CD4-positive, CD25-positive, alpha-beta regulatory T cell (primary cell): ENCODE measurements around the gene AFF4. TPM values are rescaled to one million over a fixed set of nuclear protein-coding genes. Genes with fewer than 3 reads are reported as not detected.

Experiments
- ATAC-seq, 2 donors: fragments of 150-1000 bp; cut with Tn5 transposase; one replicate each; pipeline ENCODE4 v1.10.0; 2021; ENCODE audit warnings: low read depth in 2 of 2, moderate number of reproducible peaks in 2 of 2, moderate library complexity in 1 of 2
- DNase-seq, 3 donors: peaks; one replicate each; pipeline versions ENCODE4 v3.0.0 to v3.0.0-alpha.2; 2012 to 2022; ENCODE audit warnings: mixed read lengths in 1 of 3
- H3K27ac ChIP-seq: one replicate; pipeline ENCODE4 v1.7.0; 2013; ENCODE audit warnings: mild to moderate bottlenecking, low read length; ENCODE audit not compliant: insufficient read depth, poor library complexity, severe bottlenecking
- H3K27me3 ChIP-seq: one replicate; pipeline ENCODE4 v1.7.0; 2013; ENCODE audit warnings: low read length; ENCODE audit not compliant: control insufficient read depth, insufficient read depth
- H3K36me3 ChIP-seq: one replicate; pipeline ENCODE4 v1.7.0; 2013; ENCODE audit warnings: mild to moderate bottlenecking, low read length, moderate library complexity; ENCODE audit not compliant: control insufficient read depth, insufficient read depth
- H3K4me1 ChIP-seq: 2 replicates; pipeline ENCODE4 v1.7.0; 2013; ENCODE audit warnings: mild to moderate bottlenecking, low read length; ENCODE audit not compliant: insufficient read depth, control insufficient read depth, poor library complexity, severe bottlenecking
- H3K4me3 ChIP-seq: one replicate; pipeline ENCODE4 v1.7.0; 2013; ENCODE audit warnings: low read depth, mild to moderate bottlenecking, low read length, moderate library complexity
- H3K9me3 ChIP-seq, 2 experiments: 1 replicate in 1 of 2; 2 replicates in 1 of 2; pipeline ENCODE4 v1.7.0; 2013; ENCODE audit warnings: low read length in 2 of 2, mild to moderate bottlenecking in 1 of 2, moderate library complexity in 1 of 2; ENCODE audit not compliant: control insufficient read depth in 2 of 2
- H3K27ac Mint-ChIP-seq, 3 donors: one replicate each; pipeline ENCODE4 v1.8.0; 2020 to 2022; ENCODE audit warnings: mild to moderate bottlenecking in 3 of 3, mixed read lengths in 3 of 3, moderate library complexity in 2 of 3
- H3K27me3 Mint-ChIP-seq: one replicate; pipeline ENCODE4 v1.8.0; 2022; ENCODE audit warnings: mild to moderate bottlenecking, mixed read lengths
- H3K36me3 Mint-ChIP-seq: one replicate; pipeline ENCODE4 v1.8.0; 2020; ENCODE audit warnings: mixed read lengths
- H3K4me1 Mint-ChIP-seq, 4 donors: one replicate each; pipeline ENCODE4 v1.8.0; 2020 to 2022; ENCODE audit warnings: mixed read lengths in 4 of 4, mild to moderate bottlenecking in 1 of 4
- H3K4me3 Mint-ChIP-seq, 4 donors: one replicate each; pipeline ENCODE4 v1.8.0; 2020 to 2022; ENCODE audit warnings: mild to moderate bottlenecking in 4 of 4, mixed read lengths in 4 of 4, moderate library complexity in 3 of 4
- H3K9me3 Mint-ChIP-seq, 7 donors: one replicate each; pipeline ENCODE4 v1.8.0; 2020 to 2022; ENCODE audit warnings: mixed read lengths in 7 of 7, mild to moderate bottlenecking in 3 of 7, moderate library complexity in 2 of 7
- polyA plus RNA-seq, 4 donors: library from polyadenylated mRNA; unstranded; fragments of 300-500 nt; fragmentation: Illumina TruSeq; gene quantifications; one replicate each; pipeline ENCODE4 v1.2.3, GENCODE V29; 2021
- total RNA-seq: library from RNA; stranded (reverse); gene quantifications from one replicate; pipeline ENCODE4 v1.2.3, GENCODE V29; 2022

The AFF4 gene
- total and polyA plus RNA-seq, 5 donors from 2014 or later: 13.5 to 74.8 (median 16.8) TPM

DNA sequence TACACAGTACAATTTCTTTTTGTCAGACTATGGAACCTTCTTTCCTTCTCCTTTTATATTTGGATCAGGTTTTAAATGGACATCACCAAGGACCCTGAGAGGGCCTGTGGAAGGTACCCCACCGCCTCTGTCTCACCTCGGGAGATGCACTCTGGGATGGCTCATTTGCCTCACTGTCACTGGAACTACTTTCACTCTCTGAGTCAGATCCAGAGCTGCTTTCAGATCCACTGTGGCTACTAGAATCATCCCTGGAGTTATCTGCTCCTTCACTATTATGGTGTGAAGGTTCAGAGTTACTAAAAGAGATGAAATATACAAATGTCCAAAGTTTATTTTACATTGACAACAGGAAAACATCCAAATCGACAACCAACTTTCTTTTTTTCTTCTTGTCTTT is 65.3 kb downstream of the AFF4 start:
- Mint-ChIP-seq H3K27me3 (no peaks in the 10 kb centered on the region), H3K36me3 (peaks cover 36% of the 10 kb centered on the region), H3K9me3 (no peaks in the 10 kb centered on the region), H3K4me1 (peaks cover 0 to 19% (median 11%) of the 10 kb centered on the region in 4 donors), H3K4me3 (no peak overlapping the region), H3K27ac (no peak overlapping the region)
- Histone ChIP-seq H3K9me3 (no peaks in the 10 kb centered on the region), H3K36me3 (peaks cover 53% of the 10 kb centered on the region), H3K27me3 (no peaks in the 10 kb centered on the region), H3K27ac (no peak overlapping the region), H3K4me3 (no peak overlapping the region), H3K4me1 (no peaks in the 10 kb centered on the region)
- ATAC-seq: no peak
- no peak for DNase-seq

DNA sequence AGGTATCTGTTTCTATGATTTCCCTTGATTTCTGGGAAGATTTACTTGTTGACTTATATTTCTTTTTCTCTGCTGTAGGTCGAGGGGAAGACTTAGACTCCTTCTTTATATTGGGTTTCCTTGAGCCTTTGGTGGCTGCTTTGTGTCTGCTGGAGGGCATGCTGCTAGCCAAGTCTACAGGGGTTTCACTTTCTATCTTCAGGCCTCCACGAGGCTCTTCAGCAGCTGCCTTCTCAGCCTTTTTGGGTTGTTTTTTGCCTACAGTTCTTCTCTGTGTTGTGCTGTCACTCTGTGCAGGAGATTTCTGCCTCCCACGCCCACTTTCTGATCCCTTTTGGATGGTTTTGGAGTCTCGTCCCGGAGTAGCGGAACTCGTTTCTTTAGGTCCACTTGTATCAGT is 66.7 kb downstream of the AFF4 start:
- no peak overlapping the region for H3K4me3 ChIP-seq
- no peak overlapping the region for H3K4me3 Mint-ChIP-seq
- H3K4me1 ChIP-seq: no peaks in the 10 kb centered on the region
- ATAC-seq: no peak
- no peaks in the 10 kb centered on the region for H3K9me3 Mint-ChIP-seq
- H3K9me3 ChIP-seq: no peaks in the 10 kb centered on the region
- H3K4me1 Mint-ChIP-seq: peaks cover 0 to 16% (median 11%) of the 10 kb centered on the region in 4 donors
- H3K27ac ChIP-seq: no peak overlapping the region
- DNase-seq: peak in 1 of 3 donors; percentile 40
- H3K36me3 Mint-ChIP-seq: peaks cover 50% of the 10 kb centered on the region
- peaks cover 65% of the 10 kb centered on the region for H3K36me3 ChIP-seq
- no peaks in the 10 kb centered on the region for H3K27me3 ChIP-seq
- H3K27ac Mint-ChIP-seq: peak overlapping the region in 1 of 3 donors; percentile 15
- H3K27me3 Mint-ChIP-seq: no peaks in the 10 kb centered on the region

DNA sequence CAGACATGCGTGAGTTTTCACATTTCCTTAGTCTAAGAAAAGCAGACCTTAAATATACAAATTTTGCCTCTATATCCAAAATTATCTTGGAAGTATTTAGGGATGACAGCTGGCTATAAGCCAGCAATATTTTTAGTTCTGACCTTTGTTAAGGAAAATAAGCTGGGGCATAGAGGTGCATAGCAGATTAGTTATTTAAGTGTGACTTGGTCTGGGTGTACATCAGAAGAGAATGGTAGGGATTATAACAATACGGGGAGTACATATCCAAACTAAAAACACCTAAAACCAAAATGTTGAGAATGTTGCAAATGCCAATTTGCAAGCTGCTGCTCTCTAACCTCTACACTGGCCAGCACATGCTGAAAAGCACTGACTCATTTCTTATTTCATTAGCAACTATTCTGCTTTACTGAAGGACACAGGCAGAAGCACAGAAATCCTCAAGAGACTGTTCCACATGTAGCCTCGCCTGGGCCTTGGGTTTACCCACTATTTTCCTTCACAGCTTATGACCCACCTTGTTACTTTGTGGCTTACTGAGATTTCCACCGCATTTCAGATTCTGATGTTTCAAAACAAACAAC is 67.6 kb downstream of the AFF4 start:
- peaks cover 68% of the 10 kb centered on the region for H3K36me3 ChIP-seq
- H3K27ac Mint-ChIP-seq: peak overlapping the region in 1 of 3 donors; percentile 27
- no peaks in the 10 kb centered on the region for H3K9me3 ChIP-seq
- no peak for DNase-seq
- no peaks in the 10 kb centered on the region for H3K9me3 Mint-ChIP-seq
- no peaks in the 10 kb centered on the region for H3K4me1 ChIP-seq
- H3K4me3 ChIP-seq: no peak overlapping the region
- no peaks in the 10 kb centered on the region for H3K27me3 Mint-ChIP-seq
- no peak overlapping the region for H3K4me3 Mint-ChIP-seq
- H3K27me3 ChIP-seq: no peaks in the 10 kb centered on the region
- peaks cover 0 to 10% (median 8%) of the 10 kb centered on the region in 4 donors for H3K4me1 Mint-ChIP-seq
- no peak overlapping the region for H3K27ac ChIP-seq
- ATAC-seq: no peak
- peaks cover 47% of the 10 kb centered on the region for H3K36me3 Mint-ChIP-seq

DNA sequence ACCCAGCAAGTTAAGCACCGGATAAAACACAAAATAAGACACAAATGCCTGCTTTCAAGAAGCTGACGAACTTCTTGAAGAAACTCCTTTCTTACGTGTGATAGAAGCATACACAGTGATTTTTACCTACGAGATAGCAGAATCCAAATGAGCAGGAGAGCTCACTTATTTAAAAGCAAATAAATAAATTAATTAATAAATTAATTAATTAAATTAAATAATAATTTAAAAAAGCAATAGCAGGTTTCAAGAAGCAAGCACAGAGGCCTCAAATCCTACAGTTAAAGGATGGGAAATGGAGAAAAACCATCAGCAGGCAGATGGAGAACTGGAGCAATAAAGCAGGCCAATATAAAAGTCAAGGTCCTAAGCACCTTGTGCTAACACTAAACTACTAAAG is 72.6 kb downstream of the AFF4 start:
- Histone ChIP-seq H3K36me3 (peaks cover 86% of the 10 kb centered on the region), H3K27me3 (no peaks in the 10 kb centered on the region), H3K4me3 (no peak overlapping the region), H3K27ac (no peak overlapping the region), H3K4me1 (no peaks in the 10 kb centered on the region), H3K9me3 (no peaks in the 10 kb centered on the region)
- H3K27ac Mint-ChIP-seq: peak overlapping the region in 1 of 3 donors; percentile 29
- no peaks in the 10 kb centered on the region for H3K27me3 Mint-ChIP-seq
- peaks cover 56% of the 10 kb centered on the region for H3K36me3 Mint-ChIP-seq
- no peak for ATAC-seq
- no peak for DNase-seq
- peaks cover 0 to 7% (median 5%) of the 10 kb centered on the region in 4 donors for H3K4me1 Mint-ChIP-seq
- no peak overlapping the region for H3K4me3 Mint-ChIP-seq
- H3K9me3 Mint-ChIP-seq: peaks cover 0 to 2% (median 0%) of the 10 kb centered on the region in 7 donors

DNA sequence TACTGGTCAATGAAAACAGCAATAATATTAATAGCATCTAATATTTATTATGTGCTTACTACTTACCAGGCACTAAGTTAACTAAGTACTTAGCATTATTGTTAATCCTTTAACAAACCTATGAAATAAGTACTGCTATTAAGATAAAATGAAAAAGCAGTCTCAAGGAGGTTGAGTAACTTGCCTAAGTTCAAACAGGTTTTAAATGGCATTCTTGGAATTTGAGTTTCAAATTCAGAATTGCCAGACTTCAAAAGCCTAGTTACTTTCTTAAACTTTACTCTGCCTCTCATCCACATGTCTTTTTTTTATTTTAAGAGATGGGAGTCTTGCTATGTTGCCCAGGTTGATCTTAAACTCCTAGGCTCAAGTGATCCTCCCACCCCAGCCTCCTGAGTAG is 73.9 kb downstream of the AFF4 start:
- peaks cover 83% of the 10 kb centered on the region for H3K36me3 ChIP-seq
- peaks cover 58% of the 10 kb centered on the region for H3K36me3 Mint-ChIP-seq
- H3K9me3 ChIP-seq: no peaks in the 10 kb centered on the region
- H3K27ac Mint-ChIP-seq: no peak overlapping the region
- no peaks in the 10 kb centered on the region for H3K27me3 ChIP-seq
- ATAC-seq (no peak), DNase-seq (peak in 1 of 3 donors; percentile 15)
- H3K27me3 Mint-ChIP-seq: no peaks in the 10 kb centered on the region
- H3K4me1 Mint-ChIP-seq: peaks cover 0 to 5% (median 0%) of the 10 kb centered on the region in 4 donors
- H3K4me1 ChIP-seq: no peaks in the 10 kb centered on the region
- peaks cover 0 to 2% (median 0%) of the 10 kb centered on the region in 7 donors for H3K9me3 Mint-ChIP-seq
- H3K4me3 ChIP-seq: no peak overlapping the region
- no peak overlapping the region for H3K4me3 Mint-ChIP-seq
- no peak overlapping the region for H3K27ac ChIP-seq

DNA sequence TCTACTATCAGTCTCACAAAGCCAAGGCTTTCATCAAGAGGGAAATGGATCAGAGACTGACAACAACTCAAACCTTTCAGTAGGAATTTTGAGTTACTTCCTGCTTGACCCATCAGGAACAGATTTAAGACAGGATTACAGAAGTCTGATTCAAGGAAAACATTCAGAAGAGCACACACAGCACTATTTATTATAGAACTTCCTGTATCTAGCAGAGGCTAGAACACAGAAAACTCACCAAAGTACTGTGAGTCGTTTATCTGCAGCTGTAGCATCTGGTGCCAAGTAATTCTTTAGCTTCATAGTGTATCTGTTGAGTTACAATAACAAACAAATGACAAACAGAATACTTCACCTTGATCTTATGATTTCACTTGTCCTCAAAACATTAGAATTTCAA is 76.2 kb downstream of the AFF4 start:
- H3K36me3 Mint-ChIP-seq: peaks cover 49% of the 10 kb centered on the region
- H3K9me3 Mint-ChIP-seq: peaks cover 0 to 2% (median 0%) of the 10 kb centered on the region in 7 donors
- Histone ChIP-seq H3K36me3 (peaks cover 78% of the 10 kb centered on the region), H3K4me3 (no peak overlapping the region), H3K27me3 (no peaks in the 10 kb centered on the region), H3K27ac (no peak overlapping the region), H3K9me3 (no peaks in the 10 kb centered on the region), H3K4me1 (no peaks in the 10 kb centered on the region)
- H3K27me3 Mint-ChIP-seq: no peaks in the 10 kb centered on the region
- H3K4me3 Mint-ChIP-seq: no peak overlapping the region
- peak overlapping the region in 1 of 3 donors; percentile 17 for H3K27ac Mint-ChIP-seq
- H3K4me1 Mint-ChIP-seq: peaks cover 0 to 12% (median 5%) of the 10 kb centered on the region in 4 donors
- DNase-seq (no peak), ATAC-seq (no peak)

DNA sequence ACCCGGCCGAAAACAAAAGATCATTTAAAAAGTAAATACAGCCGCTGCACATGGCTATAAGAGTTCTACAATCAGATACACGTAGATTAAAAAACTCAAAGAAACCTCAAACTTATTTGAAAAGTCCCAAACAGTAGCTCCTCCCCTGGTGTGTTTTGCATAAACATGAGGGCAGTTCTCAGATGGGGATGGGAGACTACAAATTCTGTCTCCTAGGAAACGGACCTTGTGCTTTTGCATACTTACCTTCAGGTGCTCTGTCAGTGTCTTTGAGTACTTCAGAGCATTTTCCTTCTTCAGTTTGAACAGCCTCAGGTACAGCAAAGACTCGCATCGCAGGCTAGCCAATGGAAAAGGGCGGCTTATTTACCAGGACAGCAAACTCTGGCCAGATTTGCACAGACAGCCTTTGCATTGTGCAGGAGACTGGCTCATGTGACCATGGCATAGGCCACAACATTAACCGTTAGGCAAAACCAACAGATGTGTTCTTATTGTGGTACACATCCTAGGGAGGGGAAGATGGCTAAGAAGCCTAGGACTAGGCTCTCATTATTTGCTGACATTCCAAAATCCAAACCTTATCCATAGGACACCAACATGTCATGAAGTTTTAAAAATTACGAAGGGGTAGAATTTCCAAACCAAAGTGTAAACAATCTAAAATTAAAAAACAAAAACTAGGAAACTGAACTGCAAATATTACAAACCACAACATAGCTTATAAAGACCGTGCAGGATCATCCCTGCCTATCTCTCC is 77.2 kb downstream of the AFF4 start:
- H3K27me3 ChIP-seq: no peaks in the 10 kb centered on the region
- no peak overlapping the region for H3K4me3 Mint-ChIP-seq
- H3K4me3 ChIP-seq: no peak overlapping the region
- no peaks in the 10 kb centered on the region for H3K4me1 ChIP-seq
- no peak for DNase-seq
- ATAC-seq: no peak
- peaks cover 0 to 12% (median 5%) of the 10 kb centered on the region in 4 donors for H3K4me1 Mint-ChIP-seq
- H3K36me3 ChIP-seq: peaks cover 79% of the 10 kb centered on the region
- H3K27ac Mint-ChIP-seq: peak overlapping the region in 1 of 3 donors; percentile 6
- no peaks in the 10 kb centered on the region for H3K9me3 ChIP-seq
- H3K27ac ChIP-seq: no peak overlapping the region
- H3K27me3 Mint-ChIP-seq: no peaks in the 10 kb centered on the region
- H3K9me3 Mint-ChIP-seq: peaks cover 0 to 2% (median 0%) of the 10 kb centered on the region in 7 donors
- peaks cover 43% of the 10 kb centered on the region for H3K36me3 Mint-ChIP-seq
